K562 (cell line): ENCODE measurements around the gene ACTR5. TPM values are rescaled to one million over a fixed set of nuclear protein-coding genes. Genes with fewer than 3 reads are reported as not detected.

ENCODE experiments used
- ATAC-seq: fragments of 200-7000 bp; cut with Tn5 transposase; 3 replicates; pipeline ENCODE4 v1.9.1; 2020; ENCODE audit warnings: moderate library complexity
- BruUV-seq: library from RNA; stranded (reverse); fragments of 400-500 nt; replicated peaks from 2 replicates; lab custom pipeline; 2021; lab: Mats Ljungman, UMichigan
- CTCF ChIA-PET: fragments of 300-600 bp; formaldehyde crosslinking; extraction: SDS; loops from one replicate; lab custom pipeline; 2021; ENCODE audit warnings: low intra/inter-chr PET ratio; lab: Yijun Ruan, JAX
- POLR2A ChIA-PET: fragments of 300-600, 350-650 bp; sonication (Branson Sonifier 250); formaldehyde crosslinking; extraction: SDS; loops from one replicate; lab custom pipeline; 2021; ENCODE audit warnings: antibody characterized with exemption, inconsistent platforms; lab: Yijun Ruan, JAX
- DNase-seq, 4 experiments: peaks; one replicate each; pipeline versions ENCODE4 v3.0.0 to v3.0.0-alpha.2; 2011 to 2018; ENCODE audit warnings: low spot score in 3 of 4, mixed read lengths in 3 of 4; ENCODE audit errors: extremely low read depth in 1 of 4
- FAIRE-seq: peaks from 2 replicates; lab custom pipeline; 2011; peaks lifted over from hg19 to GRCh38; lab: Jason Lieb, UNC
- H2AFZ ChIP-seq: 2 replicates; pipeline ENCODE4 v1.6.0; 2011; ENCODE audit warnings: low read depth, low read length, control low read depth, inconsistent platforms
- H3K27ac ChIP-seq: fragments of 200-600 bp; 3 replicates; pipeline ENCODE4 v1.8.0; 2011; ENCODE audit warnings: low read depth, mild to moderate bottlenecking, control low read depth, inconsistent platforms, low read length, moderate library complexity, mixed read lengths; ENCODE audit errors: extremely low read depth
- H3K27me3 ChIP-seq, 2 experiments: fragments of 300-600 bp in 1 of 2; 2 replicates in 1 of 2; 3 replicates in 1 of 2; pipeline versions ENCODE4 v1.6.0 to v1.8.0; 2011; ENCODE audit warnings: inconsistent platforms in 2 of 2, low read length in 2 of 2, mild to moderate bottlenecking in 1 of 2, mixed read lengths in 1 of 2, moderate library complexity in 1 of 2; ENCODE audit not compliant: control insufficient read depth in 2 of 2, insufficient read depth in 2 of 2
- H3K36me3 ChIP-seq: fragments of 300-600 bp; 3 replicates; pipeline ENCODE4 v1.8.0; 2011; ENCODE audit warnings: mild to moderate bottlenecking, low read length, inconsistent platforms; ENCODE audit not compliant: control insufficient read depth, insufficient read depth
- H3K4me1 ChIP-seq, 2 experiments: fragments of 200-600 bp in 1 of 2; replicated peaks in 1 of 2; 2 replicates in 1 of 2; 3 replicates in 1 of 2; pipeline versions ENCODE4 v1.5.1 to v1.8.0; 2011; ENCODE audit warnings: inconsistent platforms in 2 of 2, low read length in 2 of 2, mild to moderate bottlenecking in 1 of 2, mixed read lengths in 1 of 2, moderate library complexity in 1 of 2; ENCODE audit not compliant: control insufficient read depth in 2 of 2, insufficient read depth in 2 of 2
- H3K4me2 ChIP-seq: 2 replicates; pipeline ENCODE4 v1.6.1; 2011; ENCODE audit warnings: low read length, control low read depth, inconsistent platforms, mixed read lengths; ENCODE audit not compliant: insufficient read depth
- H3K4me3 ChIP-seq: fragments of 200-600 bp; sonication (generic), shearing (Covaris generic); 2 replicates; pipeline ENCODE4 v1.5.1; 2016; ENCODE audit warnings: control low read depth, inconsistent platforms
- H3K79me2 ChIP-seq: fragments of 200-600 bp; 3 replicates; pipeline ENCODE4 v1.8.0; 2011; ENCODE audit warnings: low read length, inconsistent platforms; ENCODE audit not compliant: control insufficient read depth, insufficient read depth
- H3K9ac ChIP-seq, 2 experiments: 2 replicates each; pipeline versions ENCODE4 v1.6.0 to v1.6.1; 2011; ENCODE audit warnings: low read depth in 2 of 2, low read length in 2 of 2, control low read depth in 1 of 2, inconsistent platforms in 1 of 2, mild to moderate bottlenecking in 1 of 2, mixed read lengths in 1 of 2; ENCODE audit not compliant: insufficient read depth in 1 of 2
- H3K9me1 ChIP-seq: one replicate; pipeline ENCODE4 v1.6.0; 2011; ENCODE audit warnings: inconsistent platforms, mild to moderate bottlenecking, low read length, moderate library complexity; ENCODE audit not compliant: control insufficient read depth, insufficient read depth
- H3K9me3 ChIP-seq: replicated peaks from 2 replicates; pipeline ENCODE4 v1.5.1; 2011; ENCODE audit warnings: low read depth, low read length, inconsistent platforms; ENCODE audit not compliant: control insufficient read depth, insufficient read depth
- H4K20me1 ChIP-seq: replicated peaks from 2 replicates; pipeline ENCODE4 v1.6.1; 2011; ENCODE audit warnings: low read length, inconsistent platforms, mixed read lengths; ENCODE audit not compliant: control insufficient read depth, insufficient read depth
- HNRNPUL1 ChIP-seq: fragments of 200-400 bp; formaldehyde crosslinking; IDR thresholded peaks from 2 replicates; pipeline ENCODE4 v1.6.1; 2017; ENCODE audit warnings: low read length
- NFIX ChIP-seq: fragments of 250-450 bp; sonication (Bioruptor Pico); IDR thresholded peaks from 2 replicates; pipeline ENCODE4 v1.4.0; 2020; ENCODE audit warnings: low read depth, mild to moderate bottlenecking, moderate library complexity
- RBBP5 ChIP-seq: fragments of 200-600 bp; sonication (generic); IDR thresholded peaks from 2 replicates; pipeline ENCODE4 v1.6.1; 2012; ENCODE audit warnings: borderline replicate concordance, mild to moderate bottlenecking, low read length, control low read depth, inconsistent platforms; ENCODE audit not compliant: insufficient read depth, poor library complexity, severe bottlenecking
- XRCC3 ChIP-seq: fragments of 450-650 bp; IDR thresholded peaks from 2 replicates; pipeline ENCODE4 v1.6.1; 2017; ENCODE audit warnings: mild to moderate bottlenecking, moderate library complexity
- ZNF146 ChIP-seq: IDR thresholded peaks from one replicate; pipeline ENCODE4 v1.6.1; 2018; ENCODE audit warnings: missing compliant biosample characterization; ENCODE audit not compliant: unreplicated experiment
- ZNF586 ChIP-seq: fragments of 450-650 bp; formaldehyde crosslinking; conservative IDR thresholded peaks from 2 replicates; pipeline ENCODE4 v1.4.0; 2020; ENCODE audit warnings: mild to moderate bottlenecking, moderate library complexity
- WGBS: fragments of 100-300 bp; shearing (Covaris generic); methylation state at CpG from one replicate; pipeline ENCODE4 v1.1.6; 2016; ENCODE audit warnings: low coverage, mixed read lengths; ENCODE audit not compliant: insufficient coverage; ENCODE audit errors: missing lambda C conversion rate; 5-methylcytosine and 5-hydroxymethylcytosine counted together
- in situ Hi-C: fragments of 300-500 bp; cut with MboI; formaldehyde crosslinking; loops from 4 replicates; pipeline ENCODE4 v1.15.0; 2018; ENCODE audit warnings: inconsistent platforms, mixed read lengths
- intact Hi-C: fragments of 100-400 bp; cut with micrococcal nuclease; formaldehyde crosslinking; loops from 2 replicates; pipeline ENCODE4 v1.14.2; 2022
- polyA plus RNA-seq, 8 experiments: library from polyadenylated mRNA; depleted of rRNA in 4 of 8; stranded (reverse) in 5 of 8; unstranded in 3 of 8; fragments of >200 nt; fragmentation: Nextera tagmentation in 2 of 8; fragmentation: Illumina TruSeq in 1 of 8; extraction: Ambion mirVana in 2 of 8; extraction: Trizol in 1 of 8; gene quantifications; 2 replicates each; pipeline versions ENCODE4 v1.2.1 to v1.2.3, GENCODE V29; 2011 to 2014; ENCODE audit warnings: inconsistent platforms in 1 of 8, missing spikeins in 1 of 8
- total RNA-seq, 7 experiments: library from RNA; depleted of rRNA in 6 of 7; stranded (reverse); fragments of >200 nt in 6 of 7; fragmentation: Illumina TruSeq in 2 of 7; extraction: Trizol in 2 of 7; gene quantifications; 2 replicates each; pipeline versions ENCODE4 v1.2.1 to v1.2.3, GENCODE V29; 2011 to 2021; ENCODE audit warnings: low replicate concordance in 1 of 7

Gene ACTR5
- total and polyA plus RNA-seq, 9 of the 15 experiments (the other 6 are each of a cell fraction or from before 2014, with no cell fraction given): 0.93 to 18.8 (median 12.9) TPM

- CTCF ChIA-PET: no interaction called here
These were observed 34.0 kb upstream of the ACTR5 start for GRCh38 chr20:38714308-38714707.

GRCh38 chr20:38715646-38716045 is 32.6 kb upstream of the ACTR5 start:
- DNase-seq: no peak
- CTCF ChIA-PET: no interaction called here
- intact Hi-C loops (no loop called here), in situ Hi-C loops (no loop called here)
- H3K9ac ChIP-seq: no peak overlapping the region
- no peak overlapping the region for H2AFZ ChIP-seq
- H3K9me3 ChIP-seq: no peaks in the 10 kb centered on the region
- under 1% methylated on average over 10 of the region's 10 CpGs for WGBS
- no peaks in the 10 kb centered on the region for H3K36me3 ChIP-seq
- no peak for ATAC-seq
- no peaks in the 10 kb centered on the region; a peak in 1 of 5 replicates for H3K4me1 ChIP-seq
- BruUV-seq: no TSS peak
- no peak overlapping the region for H3K4me2 ChIP-seq
- POLR2A ChIA-PET: no interaction called here
- H4K20me1 ChIP-seq: peaks cover 7% of the 10 kb centered on the region; the same call in 1 of the 2 replicates
- peaks cover 40 to 88% of the 10 kb centered on the region in 2 experiments for H3K27me3 ChIP-seq
- no peak overlapping the region for H3K27ac ChIP-seq
- peaks cover 4% of the 10 kb centered on the region for H3K9me1 ChIP-seq
- FAIRE-seq: no peak
- no peak overlapping the region for H3K4me3 ChIP-seq
- no peaks in the 10 kb centered on the region for H3K79me2 ChIP-seq
- TF ChIP-seq RBBP5 (no peak), NFIX (CRISPR knock-in tag) (no peak), HNRNPUL1 (no peak), ZNF146 (CRISPR knock-in tag) (no peak)

More at GRCh38 chr20:38714308-38714707, 34.0 kb upstream of the ACTR5 start:
- in situ Hi-C loops (no loop called here), intact Hi-C loops (no loop called here)
- H3K36me3 ChIP-seq: no peaks in the 10 kb centered on the region
- TF ChIP-seq ZNF586 (CRISPR knock-in tag) (no peak), XRCC3 (no peak)
- 0 out of 2 replicates have a peak, but pooled peaks cover 3% of the 10 kb centered on the region for H4K20me1 ChIP-seq
- H3K79me2 ChIP-seq: no peaks in the 10 kb centered on the region
- H3K27ac ChIP-seq: no peak overlapping the region
- DNase-seq (no peak), FAIRE-seq (no peak), ATAC-seq (no peak)
- no peaks in the 10 kb centered on the region for H3K4me1 ChIP-seq
- H3K9me1 ChIP-seq: peaks cover 4% of the 10 kb centered on the region
- no TSS peak for BruUV-seq
- H3K9me3 ChIP-seq: no peaks in the 10 kb centered on the region
- no peak overlapping the region for H3K4me2 ChIP-seq
- H3K4me3 ChIP-seq: no peak overlapping the region
- no peak overlapping the region for H3K9ac ChIP-seq
- POLR2A ChIA-PET: interaction anchor here (1.2 to 1.6 kb wide), 2 partner anchors 9 to 21 kb away, joined by 3 to 7 read pairs; no protein-coding TSS in a partner anchor
- H2AFZ ChIP-seq: no peak overlapping the region
- 3% methylated on average over 6 of the region's 6 CpGs for WGBS
- H3K27me3 ChIP-seq: peaks cover 37 to 78% of the 10 kb centered on the region in 2 experiments
